Breast epithelium (tissue), 3 donors: Measurements from ENCODE around the gene AHCYL2.

Source experiments
- POLR2A ChIP-seq: fragments of 450-650 bp; IDR thresholded peaks from one replicate; pipeline ENCODE4 v1.6.1; 2016; ENCODE audit warnings: antibody characterized with exemption, mild to moderate bottlenecking, moderate library complexity
- POLR2AphosphoS5 ChIP-seq, 3 donors: sonication (generic); formaldehyde crosslinking; IDR thresholded peaks; one replicate each; pipeline ENCODE4 v1.6.1; 2017; ENCODE audit warnings: antibody characterized with exemption in 3 of 3
- TF ChIP-seq, protein P1 (sequence below), 3 donors: fragments of 450-650 bp; IDR thresholded peaks; one replicate each; pipeline ENCODE4 v1.5.1; 2016 to 2017; ENCODE audit warnings: antibody characterized with exemption in 3 of 3, mild to moderate bottlenecking in 3 of 3, moderate library complexity in 3 of 3

GRCh38 chr7:129434675-129435318 lies 210.0 kb downstream of the AHCYL2 start:
- TF ChIP-seq, protein P1, sequence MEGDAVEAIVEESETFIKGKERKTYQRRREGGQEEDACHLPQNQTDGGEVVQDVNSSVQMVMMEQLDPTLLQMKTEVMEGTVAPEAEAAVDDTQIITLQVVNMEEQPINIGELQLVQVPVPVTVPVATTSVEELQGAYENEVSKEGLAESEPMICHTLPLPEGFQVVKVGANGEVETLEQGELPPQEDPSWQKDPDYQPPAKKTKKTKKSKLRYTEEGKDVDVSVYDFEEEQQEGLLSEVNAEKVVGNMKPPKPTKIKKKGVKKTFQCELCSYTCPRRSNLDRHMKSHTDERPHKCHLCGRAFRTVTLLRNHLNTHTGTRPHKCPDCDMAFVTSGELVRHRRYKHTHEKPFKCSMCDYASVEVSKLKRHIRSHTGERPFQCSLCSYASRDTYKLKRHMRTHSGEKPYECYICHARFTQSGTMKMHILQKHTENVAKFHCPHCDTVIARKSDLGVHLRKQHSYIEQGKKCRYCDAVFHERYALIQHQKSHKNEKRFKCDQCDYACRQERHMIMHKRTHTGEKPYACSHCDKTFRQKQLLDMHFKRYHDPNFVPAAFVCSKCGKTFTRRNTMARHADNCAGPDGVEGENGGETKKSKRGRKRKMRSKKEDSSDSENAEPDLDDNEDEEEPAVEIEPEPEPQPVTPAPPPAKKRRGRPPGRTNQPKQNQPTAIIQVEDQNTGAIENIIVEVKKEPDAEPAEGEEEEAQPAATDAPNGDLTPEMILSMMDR (IDR thresholded peaks at IDR 0.05) = no peak
- TF ChIP-seq POLR2AphosphoS5 (IDR thresholded peaks at IDR 0.05) = no peak
- TF ChIP-seq POLR2A = no peak
